GM12878 (cell line): ENCODE measurements around the gene TBX10. TPM values are rescaled to one million over a fixed set of nuclear protein-coding genes. Genes with fewer than 3 reads are reported as not detected.

Experiments used
- ATAC-seq: fragments of 200-7000 bp; cut with Tn5 transposase; 3 replicates; pipeline ENCODE4 v1.9.1; 2020; ENCODE audit warnings: mild to moderate bottlenecking, moderate library complexity
- BruUV-seq: library from RNA; stranded (reverse); fragments of 400-500 nt; replicated peaks from 2 replicates; lab custom pipeline; 2021; lab: Mats Ljungman, UMichigan
- CTCF ChIA-PET: fragments of 300-600 bp; sonication (Branson Sonifier 250); formaldehyde crosslinking; extraction: SDS; loops from one replicate; lab custom pipeline; 2021; ENCODE audit warnings: inconsistent platforms; lab: Yijun Ruan, JAX
- POLR2A ChIA-PET: fragments of 350-600 bp; formaldehyde crosslinking; extraction: SDS; loops from one replicate; lab custom pipeline; 2021; ENCODE audit warnings: inconsistent platforms; lab: Charles Lee
- RAD21 ChIA-PET: fragments of 300-600 bp; sonication (Branson Sonifier 250); formaldehyde crosslinking; loops from one replicate; lab custom pipeline; 2023; ENCODE audit warnings: antibody characterized with exemption; ENCODE audit not compliant: unreplicated experiment; lab: Charles Lee
- SMC1A ChIA-PET: fragments of 300-600 bp; sonication (Branson Sonifier 250); formaldehyde crosslinking; loops from one replicate; lab custom pipeline; 2023; ENCODE audit not compliant: unreplicated experiment, uncharacterized antibody; lab: Charles Lee
- DNase-seq: peaks from one replicate; pipeline ENCODE4 v3.0.0-alpha.2; 2011; ENCODE audit warnings: low read depth, low spot score
- FAIRE-seq: peaks from 3 replicates; lab custom pipeline; 2011; peaks lifted over from hg19 to GRCh38; lab: Jason Lieb, UNC
- H2AFZ ChIP-seq: 2 replicates; pipeline ENCODE4 v1.6.0; 2011; ENCODE audit warnings: low read depth, low read length, control low read depth; ENCODE audit not compliant: control insufficient read depth
- H3K27ac ChIP-seq: 2 replicates; pipeline ENCODE4 v1.5.1; 2011; ENCODE audit warnings: control low read depth; ENCODE audit not compliant: control insufficient read depth, insufficient read depth
- H3K27me3 ChIP-seq, 2 experiments: replicated peaks in 1 of 2; 2 replicates each; pipeline versions ENCODE4 v1.6.0 to v1.6.1; 2011; ENCODE audit warnings: low read length in 1 of 2; ENCODE audit not compliant: control insufficient read depth in 2 of 2, insufficient read depth in 2 of 2
- H3K36me3 ChIP-seq, 2 experiments: 2 replicates each; pipeline ENCODE4 v1.5.1; 2011; ENCODE audit warnings: low read length in 1 of 2; ENCODE audit not compliant: control insufficient read depth in 2 of 2, insufficient read depth in 2 of 2
- H3K4me1 ChIP-seq: 2 replicates; pipeline ENCODE4 v1.6.1; 2011; ENCODE audit warnings: mild to moderate bottlenecking, low read length, moderate library complexity, mixed read lengths; ENCODE audit not compliant: control insufficient read depth, insufficient read depth
- H3K4me2 ChIP-seq: 2 replicates; pipeline ENCODE4 v1.6.0; 2011; ENCODE audit warnings: control low read depth; ENCODE audit not compliant: control insufficient read depth, insufficient read depth
- H3K4me3 ChIP-seq: fragments of 200-600 bp; sonication (generic); 2 replicates; pipeline ENCODE4 v1.5.1; 2016
- H3K79me2 ChIP-seq: 2 replicates; pipeline ENCODE4 v1.6.0; 2011; ENCODE audit warnings: low read length; ENCODE audit not compliant: control insufficient read depth, insufficient read depth
- H3K9ac ChIP-seq: 2 replicates; pipeline ENCODE4 v1.8.0; 2011; ENCODE audit warnings: low read length, control low read depth, mixed read lengths; ENCODE audit not compliant: control insufficient read depth, insufficient read depth
- H3K9me3 ChIP-seq: replicated peaks from 3 replicates; pipeline ENCODE4 v1.5.1; 2011; ENCODE audit warnings: mild to moderate bottlenecking, low read length; ENCODE audit not compliant: control insufficient read depth, insufficient read depth
- H4K20me1 ChIP-seq: 2 replicates; pipeline ENCODE4 v1.6.0; 2011; ENCODE audit not compliant: control insufficient read depth, insufficient read depth
- ATF2 ChIP-seq: IDR thresholded peaks from 2 replicates; pipeline ENCODE4 v1.6.1; 2012; ENCODE audit warnings: low read length, inconsistent platforms
- BRCA1 ChIP-seq: IDR thresholded peaks from 2 replicates; pipeline ENCODE4 v1.6.1; 2011; ENCODE audit warnings: low read depth, low read length, improper control_type of control experiment
- EP300 ChIP-seq, 2 experiments: fragments of 150-350 bp in 1 of 2; IDR thresholded peaks; 2 replicates each; pipeline ENCODE4 v1.6.1; 2011 to 2012; ENCODE audit warnings: low read depth in 2 of 2, low read length in 2 of 2, borderline replicate concordance in 1 of 2, improper control_type of control experiment in 1 of 2, inconsistent platforms in 1 of 2; ENCODE audit not compliant: control insufficient read depth in 1 of 2
- POU2F2 ChIP-seq: IDR thresholded peaks from 3 replicates; pipeline ENCODE4 v1.6.1; 2011; ENCODE audit warnings: low read depth, mild to moderate bottlenecking, low read length, borderline replicate concordance
- ZBED1 ChIP-seq: IDR thresholded peaks from 2 replicates; pipeline ENCODE4 v1.6.1; 2016; ENCODE audit warnings: borderline replicate concordance
- ZNF217 ChIP-seq: fragments of 450-650 bp; IDR thresholded peaks from 2 replicates; pipeline ENCODE4 v1.6.1; 2017; ENCODE audit warnings: antibody characterized with exemption, mild to moderate bottlenecking
- WGBS: methylation state at CpG from one replicate; pipeline ENCODE4 v1.1.6; 2016; ENCODE audit warnings: low lambda C conversion rate; ENCODE audit not compliant: insufficient replicate concordance, insufficient coverage; ENCODE audit errors: missing lambda C conversion rate; 5-methylcytosine and 5-hydroxymethylcytosine counted together
- in situ Hi-C: fragments of 300-500 bp; cut with MboI; formaldehyde crosslinking; loops from 9 replicates; pipeline ENCODE4 v1.14.3; 2018; ENCODE audit warnings: mixed read lengths
- intact Hi-C: fragments of 100-400 bp; cut with micrococcal nuclease; formaldehyde crosslinking; loops from one replicate; pipeline ENCODE4 v1.14.2; 2022; ENCODE audit not compliant: unreplicated experiment
- polyA plus RNA-seq, 11 experiments: library from polyadenylated mRNA; depleted of rRNA in 4 of 11; unstranded in 6 of 11; stranded (reverse) in 5 of 11; fragments of >200 nt; fragmentation: Nextera tagmentation in 4 of 11; fragmentation: Illumina TruSeq in 1 of 11; extraction: Ambion mirVana in 4 of 11; extraction: Trizol in 1 of 11; gene quantifications; 1 replicate in 1 of 11; 2 replicates in 10 of 11; pipeline versions ENCODE4 v1.2.1 to v1.2.3, GENCODE V29; 2011 to 2016; ENCODE audit warnings: inconsistent platforms in 2 of 11, missing spikeins in 2 of 11, low read depth in 1 of 11
- total RNA-seq, 4 experiments: library from RNA; depleted of rRNA in 3 of 4; stranded (reverse); fragments of >200 nt in 3 of 4; fragmentation: Illumina TruSeq in 1 of 4; extraction: Trizol in 1 of 4; gene quantifications; 2 replicates each; pipeline versions ENCODE4 v1.2.1 to v1.2.3, GENCODE V29; 2013 to 2021
- TF ChIP-seq, protein P1 (sequence below): fragments of 450-650 bp; IDR thresholded peaks from 2 replicates; pipeline ENCODE4 v1.6.1; 2016; ENCODE audit warnings: mild to moderate bottlenecking
- TF ChIP-seq, protein P2 (sequence below): fragments of 450-650 bp; formaldehyde crosslinking; IDR thresholded peaks from 2 replicates; pipeline ENCODE4 v1.4.0; 2022; ENCODE audit warnings: mild to moderate bottlenecking, moderate library complexity

The TBX10 gene
- total and polyA plus RNA-seq, 10 of the 15 experiments (the other 5 are each of a cell fraction or from before 2014, with no cell fraction given): 0.10 to 0.44 (median 0.20) TPM; not detected in 4

DNA sequence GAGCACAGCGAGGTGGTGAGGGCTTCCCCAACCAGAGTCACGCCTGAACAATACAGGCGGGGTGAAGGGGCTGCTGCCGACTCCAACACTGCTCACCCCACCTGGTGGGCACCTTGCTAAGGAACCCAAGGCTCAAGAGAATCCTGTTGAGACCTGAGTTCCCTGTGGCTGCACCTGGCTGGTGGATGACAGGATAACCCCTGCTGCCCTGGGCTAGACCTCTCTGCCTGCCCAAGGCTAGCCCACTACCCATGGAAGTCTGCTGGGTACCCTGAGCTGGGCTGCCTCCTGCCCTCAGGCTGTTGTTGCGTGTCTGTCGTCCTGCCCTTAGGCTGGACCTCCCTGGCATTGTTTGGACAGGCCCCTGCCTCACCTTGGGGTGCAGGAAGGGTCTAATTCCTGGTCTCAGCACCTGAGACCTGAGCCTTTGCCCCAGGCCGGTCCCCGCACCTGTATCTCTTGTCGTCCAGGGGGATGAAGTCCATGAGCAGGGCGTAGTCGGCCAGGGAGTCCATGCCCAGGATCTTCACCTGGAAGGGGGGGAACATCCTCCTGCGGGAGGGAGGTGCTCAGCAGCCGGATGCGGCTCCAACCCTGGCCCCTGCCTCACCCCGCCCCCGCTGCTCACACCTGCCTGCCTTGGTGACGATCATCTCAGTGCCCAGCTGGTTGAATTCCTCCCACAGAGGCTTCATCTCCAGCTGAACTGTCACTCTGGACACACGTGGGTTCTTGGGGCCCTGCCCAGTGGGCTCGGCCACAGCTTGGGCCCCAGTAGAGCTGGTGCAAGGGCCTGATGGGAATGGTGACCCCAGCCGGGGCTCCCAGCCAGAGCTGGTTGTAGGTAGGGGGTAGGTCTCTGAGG lies 5.0 kb downstream of the TBX10 start:
- FAIRE-seq (no peak), ATAC-seq (no peak), DNase-seq (no peak)
- intact Hi-C loops (no loop called here), in situ Hi-C loops (no loop called here)
- Histone ChIP-seq H3K9ac (no peak overlapping the region), H3K4me2 (no peak overlapping the region), H3K4me1 (peaks cover 13% of the 10 kb centered on the region), H3K27ac (no peak overlapping the region), H4K20me1 (no peaks in the 10 kb centered on the region), H3K79me2 (no peaks in the 10 kb centered on the region), H3K4me3 (no peak overlapping the region), H2AFZ (no peak overlapping the region), H3K36me3 (no peaks in the 10 kb centered on the region), H3K9me3 (no peaks in the 10 kb centered on the region), H3K27me3 (no peaks in the 10 kb centered on the region; a peak in 1 of 4 replicates)
- ChIA-PET CTCF (interaction anchor here (2.0 kb wide), 1 partner anchor 24 kb away, joined by 21 read pairs; no protein-coding TSS in a partner anchor), RAD21 (interaction anchor here (1.5 kb wide), 1 partner anchor 20 kb away, joined by 4 read pairs; no protein-coding TSS in a partner anchor), SMC1A (interaction anchor here (1.7 kb wide), 1 partner anchor 11 kb away, joined by 6 read pairs; no protein-coding TSS in a partner anchor), POLR2A (interaction anchor here (0.7 to 0.9 kb wide), 2 partner anchors 14 to 363 kb away, joined by 3 read pairs; no protein-coding TSS in a partner anchor)
- TF ChIP-seq ZNF217: no peak
- TF ChIP-seq, protein P1, sequence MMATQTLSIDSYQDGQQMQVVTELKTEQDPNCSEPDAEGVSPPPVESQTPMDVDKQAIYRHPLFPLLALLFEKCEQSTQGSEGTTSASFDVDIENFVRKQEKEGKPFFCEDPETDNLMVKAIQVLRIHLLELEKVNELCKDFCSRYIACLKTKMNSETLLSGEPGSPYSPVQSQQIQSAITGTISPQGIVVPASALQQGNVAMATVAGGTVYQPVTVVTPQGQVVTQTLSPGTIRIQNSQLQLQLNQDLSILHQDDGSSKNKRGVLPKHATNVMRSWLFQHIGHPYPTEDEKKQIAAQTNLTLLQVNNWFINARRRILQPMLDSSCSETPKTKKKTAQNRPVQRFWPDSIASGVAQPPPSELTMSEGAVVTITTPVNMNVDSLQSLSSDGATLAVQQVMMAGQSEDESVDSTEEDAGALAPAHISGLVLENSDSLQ: peak; percentile 10; the same call in 1 of the 2 replicates
- no TSS peak for BruUV-seq
- 60% methylated on average over 20 of the region's 20 CpGs for WGBS

GRCh38 chr11:67633758-67634365 lies 5.7 kb downstream of the TBX10 start:
- CTCF ChIA-PET: no interaction called here
- intact Hi-C loops: no loop called here
- SMC1A ChIA-PET: no interaction called here
- TF ChIP-seq BRCA1 (no peak), ZBED1 (no peak), ATF2 (no peak), POU2F2 (no peak), EP300 (IDR thresholded peaks at IDR 0.05; ENCODE audit: borderline replicate concordance in 1 of 2, control insufficient read depth in 1 of 2, low read depth in 2 of 2, low read length in 2 of 2) (no peak), ZNF217 (no peak)
- TF ChIP-seq, protein P2, sequence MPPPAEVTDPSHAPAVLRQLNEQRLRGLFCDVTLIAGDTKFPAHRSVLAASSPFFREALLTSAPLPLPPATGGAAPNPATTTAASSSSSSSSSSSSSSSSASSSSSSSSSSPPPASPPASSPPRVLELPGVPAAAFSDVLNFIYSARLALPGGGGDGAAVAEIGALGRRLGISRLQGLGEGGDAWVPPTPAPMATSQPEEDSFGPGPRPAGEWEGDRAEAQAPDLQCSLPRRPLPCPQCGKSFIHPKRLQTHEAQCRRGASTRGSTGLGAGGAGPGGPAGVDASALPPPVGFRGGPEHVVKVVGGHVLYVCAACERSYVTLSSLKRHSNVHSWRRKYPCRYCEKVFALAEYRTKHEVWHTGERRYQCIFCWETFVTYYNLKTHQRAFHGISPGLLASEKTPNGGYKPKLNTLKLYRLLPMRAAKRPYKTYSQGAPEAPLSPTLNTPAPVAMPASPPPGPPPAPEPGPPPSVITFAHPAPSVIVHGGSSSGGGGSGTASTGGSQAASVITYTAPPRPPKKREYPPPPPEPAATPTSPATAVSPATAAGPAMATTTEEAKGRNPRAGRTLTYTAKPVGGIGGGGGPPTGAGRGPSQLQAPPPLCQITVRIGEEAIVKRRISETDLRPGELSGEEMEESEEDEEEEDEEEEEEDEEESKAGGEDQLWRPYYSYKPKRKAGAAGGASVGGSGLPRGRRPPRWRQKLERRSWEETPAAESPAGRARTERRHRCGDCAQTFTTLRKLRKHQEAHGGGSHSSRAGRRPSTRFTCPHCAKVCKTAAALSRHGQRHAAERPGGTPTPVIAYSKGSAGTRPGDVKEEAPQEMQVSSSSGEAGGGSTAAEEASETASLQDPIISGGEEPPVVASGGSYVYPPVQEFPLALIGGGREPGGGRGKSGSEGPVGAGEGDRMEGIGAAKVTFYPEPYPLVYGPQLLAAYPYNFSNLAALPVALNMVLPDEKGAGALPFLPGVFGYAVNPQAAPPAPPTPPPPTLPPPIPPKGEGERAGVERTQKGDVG (CRISPR knock-in tag): no peak

More at GRCh38 chr11:67633758-67634365, 5.7 kb downstream of the TBX10 start:
- Histone ChIP-seq H3K4me2 (no peak overlapping the region), H3K36me3 (no peaks in the 10 kb centered on the region), H3K9me3 (no peaks in the 10 kb centered on the region), H3K79me2 (no peaks in the 10 kb centered on the region), H3K27me3 (no peaks in the 10 kb centered on the region; a peak in 1 of 4 replicates), H3K4me3 (no peak overlapping the region), H3K4me1 (peaks cover 16% of the 10 kb centered on the region), H3K9ac (no peak overlapping the region), H4K20me1 (no peaks in the 10 kb centered on the region), H3K27ac (no peak overlapping the region), H2AFZ (no peak overlapping the region)
- DNase-seq (no peak), FAIRE-seq (no peak), ATAC-seq (no peak)
- ChIA-PET POLR2A (no interaction called here), RAD21 (no interaction called here)
- in situ Hi-C loops: no loop called here
- BruUV-seq: no TSS peak
- WGBS: 62% methylated on average over 22 of the region's 22 CpGs
